Measurements from ENCODE around the gene TFPT. TPM values are rescaled to one million over a fixed set of nuclear protein-coding genes. Genes with fewer than 3 reads are reported as not detected.

The TFPT gene
- total RNA-seq, 1 donor from 2014 or later = 38.2 TPM

- intact Hi-C loops (cut with micrococcal nuclease) = no loop called here
These were observed 33.8 kb upstream of the TFPT start for GRCh38 chr19:54149021-54149812.

GRCh38 chr19:54148158-54148557 is 32.7 kb upstream of the TFPT start:
- intact Hi-C loops (cut with micrococcal nuclease) = no loop called here

GRCh38 chr19:54147676-54148075 is 32.2 kb upstream of the TFPT start:
- intact Hi-C loops (cut with micrococcal nuclease) = no loop called here

- intact Hi-C loops (cut with micrococcal nuclease) = no loop called here
These were observed 30.2 kb upstream of the TFPT start for GRCh38 chr19:54145541-54146158.

GRCh38 chr19:54142166-54142780 is 26.8 kb upstream of the TFPT start:
- intact Hi-C loops (cut with micrococcal nuclease) = no loop called here

GRCh38 chr19:54141356-54141755 is 25.9 kb upstream of the TFPT start:
- intact Hi-C loops (cut with micrococcal nuclease) = no loop called here

GRCh38 chr19:54138489-54139256 is 23.2 kb upstream of the TFPT start:
- intact Hi-C loops (cut with micrococcal nuclease) = loop anchor here (5.0 to 10.0 kb wide), 2 partner anchors 324 to 1336 kb away; partner anchors contain the start of genes LENG9 and ZNF628

GRCh38 chr19:54137699-54138488 is 22.4 kb upstream of the TFPT start, which contains the start of gene CNOT3:
CNOT3 (plus strand) TSS chr19:54137762; CDS start chr19:54142979, 5,217 bp downstream.
- intact Hi-C loops (cut with micrococcal nuclease) = loop anchor here (1.0 to 10.0 kb wide), 10 partner anchors 21 to 1337 kb away; partner anchors contain the start of genes LENG1, LENG8, LENG9 and NDUFA3

GRCh38 chr19:54136864-54137698 is 21.6 kb upstream of the TFPT start:
- intact Hi-C loops (cut with micrococcal nuclease) = loop anchor here (1.0 to 10.0 kb wide), 10 partner anchors 22 to 1338 kb away; partner anchors contain the start of genes LENG1, LENG8, LENG9 and NDUFA3

GRCh38 chr19:54136086-54136863 is 20.8 kb upstream of the TFPT start:
- intact Hi-C loops (cut with micrococcal nuclease) = loop anchor here (2.0 to 10.0 kb wide), 5 partner anchors 65 to 1339 kb away; partner anchors contain the start of genes LENG9, PPP1R12C, RPS9 and ZNF628

GRCh38 chr19:54133957-54134590 is 18.6 kb upstream of the TFPT start:
- intact Hi-C loops (cut with micrococcal nuclease) = loop anchor here (10.0 kb wide), 1 partner anchor 1341 kb away; the partner anchor contains the start of gene ZNF628

- intact Hi-C loops (cut with micrococcal nuclease) = loop anchor here (10.0 kb wide), 1 partner anchor 1341 kb away; the partner anchor contains the start of gene ZNF628
These were observed 18.0 kb upstream of the TFPT start for GRCh38 chr19:54133312-54133956.

- intact Hi-C loops (cut with micrococcal nuclease) = no loop called here
These were observed 14.2 kb upstream of the TFPT start for GRCh38 chr19:54129617-54129996.

- intact Hi-C loops (cut with micrococcal nuclease) = no loop called here
These were observed 13.5 kb upstream of the TFPT start for GRCh38 chr19:54128796-54129616.

- intact Hi-C loops (cut with micrococcal nuclease) = no loop called here
These were observed 12.9 kb upstream of the TFPT start for GRCh38 chr19:54128441-54128725.

GRCh38 chr19:54127688-54128440 is 12.4 kb upstream of the TFPT start:
- intact Hi-C loops (cut with micrococcal nuclease) = no loop called here
